GM18508 (cell line): Measurements from ENCODE around the gene SECISBP2.

Experiments used
- ATAC-seq: cut with Tn5 transposase; IDR thresholded peaks from one replicate; pipeline ENCODE4 v1.9.1; 2021; ENCODE audit warnings: moderate number of reproducible peaks; ENCODE audit not compliant: insufficient read depth, unreplicated experiment

SECISBP2 gene

DNA sequence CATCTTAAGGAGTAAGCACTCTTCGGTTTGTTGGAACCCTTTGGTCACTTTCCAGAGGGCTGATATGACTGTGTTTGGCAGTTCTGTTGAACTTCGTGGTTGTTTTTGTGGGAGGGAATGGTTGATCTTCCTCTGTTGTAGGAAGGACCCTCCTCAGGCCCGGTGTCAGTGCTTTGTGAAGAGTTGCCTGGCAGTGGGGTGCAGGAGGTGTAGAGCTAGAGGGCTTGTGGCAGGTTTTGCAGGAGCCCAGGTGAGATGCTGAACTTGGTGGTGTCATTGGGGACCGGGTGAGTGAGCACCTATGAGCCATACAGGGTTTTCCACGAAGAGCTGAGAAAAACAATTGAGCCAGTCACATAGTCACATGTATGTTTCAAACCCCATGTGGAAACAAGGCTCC lies 27.2 kb downstream of the SECISBP2 start:
- ATAC-seq: no peak

DNA sequence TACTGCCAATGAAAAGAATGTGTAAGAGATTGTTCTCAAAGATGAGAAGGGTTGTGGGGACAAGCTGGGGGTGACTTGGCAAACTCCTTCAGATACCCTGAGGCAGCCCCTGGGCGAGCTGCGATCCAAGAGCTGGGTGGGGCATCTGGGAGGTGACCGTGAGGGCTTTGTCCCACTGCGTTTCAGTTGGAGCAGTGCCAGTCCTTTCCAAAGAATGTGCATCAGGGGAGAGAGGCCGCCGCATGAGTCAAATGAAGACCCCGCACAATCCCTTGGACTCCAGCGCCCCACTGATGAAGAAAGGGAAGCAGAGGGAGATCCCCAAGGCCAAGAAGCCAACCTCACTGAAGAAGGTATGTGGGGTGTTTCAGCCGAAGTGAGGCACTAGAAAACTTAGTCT lies 28.4 kb downstream of the SECISBP2 start:
- no peak for ATAC-seq

DNA sequence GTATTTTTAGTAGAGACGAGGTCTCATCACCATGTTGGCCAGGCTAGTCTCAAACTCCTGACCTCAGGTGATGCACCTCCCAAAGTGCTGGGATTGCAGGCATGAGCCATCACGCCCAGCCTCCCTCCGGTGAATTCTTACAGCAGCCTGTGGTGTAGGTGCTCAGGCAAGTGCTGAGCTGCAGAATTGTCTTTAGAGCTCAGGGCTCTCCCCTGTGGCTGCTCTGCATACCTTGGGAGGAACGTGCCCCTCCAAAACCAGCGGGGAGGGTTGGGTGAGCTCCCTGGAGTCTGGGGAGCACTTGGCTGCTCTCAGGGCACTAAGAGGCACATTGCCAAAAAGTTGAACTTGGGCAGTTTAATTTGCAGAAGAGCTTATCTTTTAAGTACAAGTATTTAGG lies 29.4 kb downstream of the SECISBP2 start:
- ATAC-seq: no peak

DNA sequence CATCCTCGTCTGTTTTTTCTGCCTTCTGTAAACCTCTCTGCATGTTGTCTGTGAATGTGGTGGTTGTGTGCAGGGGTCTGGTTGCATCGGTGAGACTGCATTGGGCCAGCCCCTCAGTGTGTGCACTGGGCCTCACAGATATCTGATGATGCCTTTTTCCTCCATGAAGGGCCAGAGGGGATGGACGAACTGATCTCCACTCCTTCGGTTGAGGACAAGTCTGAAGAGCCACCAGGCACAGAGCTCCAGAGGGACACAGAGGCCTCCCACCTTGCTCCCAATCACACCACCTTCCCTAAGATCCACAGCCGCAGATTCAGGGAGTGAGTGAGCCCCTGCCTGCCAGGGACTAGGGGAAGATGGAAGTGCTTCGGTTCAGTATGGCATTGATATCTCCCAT lies 31.3 kb downstream of the SECISBP2 start:
- ATAC-seq: no peak

DNA sequence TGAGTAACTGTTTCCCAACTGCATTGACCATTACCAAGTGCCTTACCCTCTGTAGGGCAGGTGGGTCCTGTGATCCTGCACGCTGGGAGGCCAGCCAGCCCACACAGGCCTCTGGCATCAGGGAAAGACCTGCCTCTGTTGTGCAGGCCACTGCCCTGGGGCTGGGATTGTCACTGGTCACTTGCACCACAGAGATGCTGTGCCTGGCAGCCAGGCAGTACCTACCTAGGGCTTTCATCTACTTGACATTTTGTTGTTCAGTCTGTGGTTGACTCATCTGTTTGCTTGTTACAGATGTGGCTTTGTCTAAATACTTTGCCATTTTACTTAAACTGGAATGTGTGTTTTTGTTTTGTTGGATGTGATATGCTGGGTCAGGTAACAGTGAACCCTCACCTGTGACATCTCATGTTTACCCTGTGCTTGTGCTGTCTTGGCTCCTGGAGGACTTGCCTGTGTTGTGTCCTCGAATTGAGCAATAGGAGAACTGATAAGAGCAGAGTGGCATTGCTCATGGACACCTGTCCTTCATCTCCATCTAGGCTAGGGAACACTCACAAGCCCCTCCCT lies 32.8 kb downstream of the SECISBP2 start:
- no peak for ATAC-seq

DNA sequence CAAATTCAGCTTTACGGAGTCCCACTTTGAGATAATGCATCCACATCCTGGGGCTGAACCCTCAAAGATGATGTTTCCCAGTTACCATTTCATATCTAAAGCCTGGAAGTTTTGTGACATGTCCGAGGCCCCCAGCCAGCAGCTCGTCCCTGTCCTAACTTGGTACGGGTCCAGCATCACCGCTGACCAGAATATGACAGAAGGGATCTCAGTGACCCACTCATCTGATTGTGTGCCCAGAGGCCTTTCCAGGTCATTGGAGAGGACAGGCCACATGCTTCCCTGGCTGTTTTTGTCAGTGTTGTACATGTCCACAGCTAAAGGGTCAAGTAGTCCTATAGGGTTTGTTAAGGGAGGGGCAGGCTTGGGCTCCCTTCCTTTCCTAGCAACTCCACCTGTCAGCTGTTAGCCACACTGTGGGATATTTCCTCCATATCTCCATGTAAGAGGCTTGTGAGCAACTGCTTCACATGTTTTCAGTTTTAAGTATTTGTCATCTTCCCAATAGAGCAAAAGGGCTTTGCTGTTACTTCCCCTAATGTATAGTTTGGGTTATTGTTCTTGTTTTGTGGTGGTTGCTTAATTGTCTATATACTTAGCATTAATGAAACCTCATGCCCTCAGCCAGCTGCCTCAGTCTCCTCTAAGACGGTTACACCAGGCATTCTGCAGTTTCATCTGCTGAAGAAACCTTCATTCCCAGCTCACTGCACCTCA lies 33.4 kb downstream of the SECISBP2 start:
- ATAC-seq: no peak

DNA sequence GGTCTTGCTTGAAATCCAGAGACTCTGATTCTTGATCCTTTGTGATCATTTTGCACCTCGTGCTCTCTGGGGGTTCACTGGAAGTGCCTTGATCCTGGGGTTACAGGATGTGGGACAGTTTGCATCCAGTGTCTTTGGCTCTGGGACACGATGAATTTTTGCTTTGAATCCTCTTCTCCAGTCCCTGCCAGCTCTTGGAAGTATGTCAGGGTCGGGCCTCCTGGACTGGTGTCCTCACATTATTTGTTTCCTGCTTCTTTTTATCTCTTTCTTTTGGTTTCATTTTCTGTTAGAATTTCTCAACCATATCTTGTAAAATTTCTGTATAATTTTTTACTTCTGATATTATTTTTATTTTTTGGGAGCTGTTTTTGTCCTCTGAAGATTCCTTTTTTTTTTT lies 34.2 kb downstream of the SECISBP2 start:
- no peak for ATAC-seq

DNA sequence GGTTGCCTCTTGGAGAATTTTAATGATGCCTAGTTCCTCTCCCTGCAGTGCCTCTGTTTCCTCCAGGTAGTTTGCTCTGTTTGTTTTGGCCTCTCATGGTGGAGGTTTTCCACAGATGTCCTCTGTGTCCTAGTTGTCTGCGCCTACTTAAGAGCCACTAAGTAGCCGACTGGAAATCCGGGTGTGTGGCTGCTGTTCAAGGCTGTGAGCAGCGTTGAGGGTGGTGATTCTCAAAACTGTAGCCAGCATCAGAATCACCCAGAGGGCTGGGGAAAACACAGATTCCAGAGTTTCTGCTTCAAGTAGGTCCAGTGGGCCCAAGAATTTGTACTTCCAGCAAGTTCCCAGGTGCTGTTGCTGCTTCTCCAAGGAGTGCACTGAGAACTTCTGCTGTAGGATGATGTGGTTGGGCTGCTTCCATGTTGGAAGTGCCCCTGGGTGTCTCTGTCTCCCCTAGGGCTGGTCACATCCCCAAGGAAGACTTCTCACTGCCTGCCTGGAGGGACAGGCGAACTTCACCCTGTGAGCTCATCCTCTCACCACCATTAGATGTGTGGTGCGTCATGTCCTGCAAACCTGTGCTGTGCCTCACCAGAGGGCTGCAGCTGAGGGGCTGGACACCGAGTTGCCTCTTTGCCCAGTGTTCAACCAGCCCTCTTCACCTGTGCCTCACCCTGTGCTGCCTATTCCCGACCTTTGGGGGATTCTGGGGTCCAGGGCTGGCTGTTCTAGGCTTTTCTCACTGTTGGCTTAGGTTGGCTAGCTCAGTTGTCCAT lies 34.8 kb downstream of the SECISBP2 start:
- ATAC-seq: no peak

DNA sequence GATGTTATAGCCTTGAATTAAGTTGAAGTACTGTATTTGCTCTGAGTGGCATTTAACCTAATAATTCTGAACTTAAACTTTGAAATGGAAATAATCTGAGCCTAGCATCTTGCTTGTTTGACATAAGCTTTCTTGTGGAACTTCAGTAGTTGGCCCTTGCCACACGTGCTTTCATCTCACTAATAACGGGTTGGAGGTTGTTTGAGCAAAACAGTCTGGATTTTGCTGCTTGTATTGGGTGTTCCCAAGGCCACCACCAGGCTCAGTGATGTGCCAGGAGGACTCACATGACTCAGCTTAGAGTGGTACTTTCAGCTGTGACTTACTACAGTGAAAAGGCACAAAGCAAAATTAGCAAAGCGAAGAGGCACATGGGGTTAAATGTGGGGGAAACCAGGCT lies 35.7 kb downstream of the SECISBP2 start:
- no peak for ATAC-seq

DNA sequence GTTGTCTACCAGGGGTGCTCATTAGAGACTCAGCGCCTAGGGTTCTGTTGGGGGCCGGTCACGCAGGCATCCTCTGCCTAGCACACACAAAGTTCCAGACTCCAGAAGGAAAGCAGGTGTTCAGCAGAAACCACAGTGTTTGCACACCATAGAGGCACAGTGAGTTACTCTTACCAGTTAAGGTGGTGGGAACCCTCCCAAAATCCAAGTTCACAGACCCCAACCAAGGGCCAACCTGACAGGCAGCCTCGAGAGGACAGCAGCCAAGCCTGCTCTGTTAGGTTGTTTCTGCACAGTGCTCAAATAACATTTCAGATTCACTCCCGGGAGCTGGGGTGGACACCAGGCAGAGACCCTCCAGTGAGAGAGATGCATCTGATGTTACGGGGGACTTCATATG lies 36.2 kb downstream of the SECISBP2 start:
- ATAC-seq: no peak

DNA sequence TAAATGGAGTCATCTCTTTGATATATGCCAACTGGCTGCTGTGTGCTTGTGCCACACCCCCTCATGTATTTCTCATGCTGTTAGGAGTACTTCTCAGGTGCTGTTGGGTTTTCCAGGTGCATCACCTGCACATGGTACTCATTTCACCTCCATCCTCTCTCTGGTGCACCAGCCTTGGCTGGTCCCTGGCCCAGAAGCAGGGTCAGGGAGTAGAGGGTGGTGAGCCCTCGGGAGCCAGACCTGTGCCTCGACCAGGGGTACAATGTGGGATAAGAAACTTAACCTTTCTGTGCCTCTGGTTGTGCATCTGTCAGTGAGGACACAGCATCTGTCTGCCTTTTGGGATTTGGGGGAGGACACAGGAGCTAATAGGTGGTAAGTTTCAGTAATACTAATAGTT lies 38.5 kb downstream of the SECISBP2 start:
- ATAC-seq: no peak

DNA sequence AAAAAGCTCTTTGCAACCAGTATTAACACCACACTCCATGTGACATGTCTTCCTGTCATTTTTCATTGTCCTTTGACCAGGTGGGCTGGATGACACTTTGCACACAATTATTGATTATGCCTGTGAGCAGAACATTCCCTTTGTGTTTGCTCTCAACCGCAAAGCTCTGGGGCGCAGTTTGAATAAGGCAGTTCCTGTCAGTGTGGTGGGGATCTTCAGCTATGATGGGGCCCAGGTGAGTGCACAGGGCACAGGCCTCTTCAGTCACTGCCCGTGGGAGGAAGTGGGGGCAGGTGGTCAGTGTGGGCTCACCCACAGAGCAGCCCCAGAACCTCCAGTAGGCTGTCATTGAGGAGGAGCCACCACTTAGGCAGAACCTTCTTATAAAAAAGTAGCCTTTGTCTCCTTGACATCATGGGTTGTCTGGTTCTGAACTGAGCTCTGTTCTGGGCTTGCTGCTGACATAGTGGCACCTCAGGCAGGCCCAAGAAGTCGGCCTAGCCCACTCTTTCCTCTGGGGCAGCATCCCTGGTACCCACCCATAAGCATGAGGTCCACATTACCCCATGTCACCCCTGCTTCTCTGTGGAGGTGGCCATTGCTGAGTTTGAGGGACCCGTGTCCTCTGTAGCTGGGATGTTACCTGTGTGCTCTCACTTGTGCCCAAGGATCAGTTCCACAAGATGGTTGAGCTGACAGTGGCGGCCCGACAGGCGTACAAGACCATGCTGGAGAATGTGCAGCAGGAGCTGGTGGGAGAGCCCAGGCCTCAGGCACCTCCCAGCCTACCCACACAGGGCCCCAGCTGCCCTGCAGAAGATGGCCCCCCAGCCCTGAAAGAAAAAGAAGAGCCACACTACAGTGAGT lies 39.3 kb downstream of the SECISBP2 start:
- ATAC-seq: no peak

DNA sequence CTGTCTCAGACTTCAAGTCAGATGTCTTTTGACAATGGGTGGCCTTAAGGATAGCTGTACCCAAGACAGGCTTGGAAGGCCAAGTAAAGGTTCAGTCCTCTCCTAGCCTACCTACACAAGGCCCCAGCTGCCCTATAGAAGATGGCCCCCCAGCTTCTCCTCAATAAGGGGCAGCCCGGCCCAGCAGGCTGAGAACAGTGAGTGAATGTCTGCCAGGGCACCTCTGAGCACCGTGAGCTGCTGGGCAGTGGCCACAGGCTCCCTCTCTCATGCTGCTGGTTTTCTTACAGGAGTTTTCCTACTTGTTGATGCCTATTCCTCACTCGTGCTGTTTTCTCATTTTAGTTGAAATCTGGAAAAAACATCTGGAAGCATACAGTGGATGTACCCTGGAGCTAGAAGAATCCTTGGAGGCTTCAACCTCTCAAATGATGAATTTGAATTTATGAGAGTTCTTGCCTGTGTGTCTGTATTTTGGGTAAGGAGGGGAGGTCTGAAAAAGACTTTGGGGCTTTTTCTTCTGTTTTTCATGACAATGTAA lies 40.1 kb downstream of the SECISBP2 start:
- no peak for ATAC-seq

DNA sequence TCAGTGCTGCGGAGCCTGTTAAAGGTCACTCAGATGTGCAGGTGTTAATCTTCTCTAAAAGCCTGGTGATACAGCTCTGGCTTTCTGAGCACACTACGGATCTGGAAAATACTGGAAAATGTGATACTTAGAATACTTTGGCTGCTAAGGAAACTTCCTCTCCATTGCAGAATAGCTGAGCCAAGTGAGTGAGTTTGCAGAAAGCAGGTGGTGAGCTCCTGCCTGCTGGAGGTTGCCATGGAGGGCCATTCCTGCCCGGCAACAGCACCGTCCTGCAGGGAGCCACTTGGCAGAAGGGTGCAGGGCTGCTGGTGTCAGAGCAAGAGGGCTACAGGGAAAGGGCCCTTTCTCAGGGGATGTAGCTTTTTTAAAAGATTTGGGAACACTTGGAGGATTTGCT lies 40.7 kb downstream of the SECISBP2 start:
- ATAC-seq: no peak

DNA sequence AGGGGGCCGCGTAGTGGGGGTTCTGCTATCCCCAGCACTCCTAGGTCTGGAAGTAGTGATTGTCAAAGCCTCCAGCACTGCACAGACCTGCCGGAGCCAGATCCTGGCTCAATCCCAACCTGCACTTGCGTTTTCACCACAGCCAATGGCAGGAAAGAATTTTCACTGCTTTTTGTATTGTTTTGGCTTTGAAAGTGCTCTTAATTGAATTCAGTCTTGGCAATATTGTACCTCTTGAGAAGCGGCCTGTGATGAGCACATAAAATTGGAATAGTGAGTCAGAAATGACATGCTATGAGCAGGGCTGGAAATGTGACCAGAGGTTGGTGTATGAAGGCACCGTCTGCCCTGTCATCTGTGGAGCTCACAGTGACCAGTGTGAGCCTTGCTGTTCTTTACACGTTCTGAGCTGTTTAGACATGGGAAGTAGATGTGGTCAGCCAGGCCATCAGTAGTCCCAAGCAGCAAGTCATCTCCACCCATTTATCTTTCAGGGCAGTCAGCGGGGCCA lies 41.5 kb downstream of the SECISBP2 start:
- ATAC-seq: no peak

DNA sequence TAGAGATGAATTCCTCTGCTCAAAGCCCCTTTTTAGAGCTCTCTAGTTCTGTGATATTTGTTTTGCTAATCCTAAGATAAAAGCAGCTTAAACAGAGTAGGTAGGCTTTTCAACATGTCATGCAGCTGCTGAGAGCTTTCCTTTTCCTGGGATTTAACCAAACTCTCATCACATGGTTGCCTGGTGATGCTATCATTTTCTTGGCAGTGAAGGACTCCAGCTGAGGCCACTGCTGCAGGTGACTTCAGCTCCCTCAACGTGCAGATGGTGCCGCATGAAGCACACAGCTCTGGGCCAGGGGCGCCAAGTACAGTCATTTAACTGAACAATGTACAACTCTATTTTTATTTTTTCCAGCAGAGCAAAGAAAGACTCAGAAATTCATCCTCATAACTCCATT lies 42.2 kb downstream of the SECISBP2 start:
- ATAC-seq: no peak

DNA sequence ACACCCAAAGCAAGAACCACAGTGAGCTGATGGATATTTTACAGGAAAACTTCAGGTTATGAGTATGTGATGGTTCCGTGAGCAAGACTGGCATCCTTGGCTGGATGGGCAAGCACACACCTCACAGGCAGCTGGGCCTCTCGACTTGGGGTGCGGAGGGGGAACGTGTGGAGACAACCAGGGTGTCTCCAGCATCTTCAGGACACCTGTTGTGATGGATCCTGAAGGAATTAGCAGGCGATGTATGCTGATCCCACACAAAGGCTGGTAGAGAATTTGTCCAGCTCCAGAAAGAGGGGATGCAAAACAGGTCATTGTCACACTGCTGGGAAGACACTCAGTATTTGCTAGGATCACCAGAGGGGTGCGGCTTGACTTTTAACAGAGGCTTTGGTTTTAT lies 42.7 kb downstream of the SECISBP2 start:
- no peak for ATAC-seq

DNA sequence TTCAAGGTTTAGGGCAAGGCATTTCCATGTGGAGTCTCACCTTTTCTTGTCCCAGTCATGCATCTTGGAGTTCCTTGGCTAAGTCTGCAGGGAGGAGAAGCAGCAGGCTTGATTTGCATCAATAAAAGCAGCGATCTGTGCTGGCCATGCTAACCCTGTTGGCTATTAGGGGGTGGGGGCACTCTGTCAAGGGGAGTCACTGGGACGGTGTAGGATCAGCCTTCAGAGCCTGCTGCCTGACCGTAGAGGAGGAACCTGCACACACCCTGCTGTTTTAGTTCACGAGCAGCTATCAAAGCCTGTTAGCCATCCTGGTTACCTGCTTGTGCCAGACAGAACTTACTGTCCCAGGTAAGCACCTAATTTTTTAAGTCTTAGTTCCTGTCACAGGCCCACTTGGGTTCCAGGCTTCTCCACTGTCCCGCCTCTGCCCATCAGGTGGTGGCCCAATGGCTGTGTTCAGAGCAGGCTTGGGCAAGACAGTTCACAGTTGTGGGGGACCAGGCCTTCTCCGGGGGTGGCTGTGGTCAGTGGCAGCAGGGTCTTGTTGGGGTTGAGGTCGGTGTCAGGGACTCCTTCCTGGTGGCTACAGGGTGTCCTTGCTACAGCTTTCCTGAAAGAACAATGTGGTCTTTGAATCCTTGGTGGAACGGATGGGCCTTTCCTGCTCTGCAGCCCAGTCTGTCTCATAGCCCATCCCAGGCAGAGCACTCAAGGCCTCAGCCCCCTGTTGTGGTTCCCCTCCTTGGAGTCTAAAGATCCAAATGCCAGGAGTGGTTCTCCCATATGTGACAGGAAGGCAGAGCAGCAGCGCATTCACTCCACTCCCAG lies 43.7 kb downstream of the SECISBP2 start:
- no peak for ATAC-seq

DNA sequence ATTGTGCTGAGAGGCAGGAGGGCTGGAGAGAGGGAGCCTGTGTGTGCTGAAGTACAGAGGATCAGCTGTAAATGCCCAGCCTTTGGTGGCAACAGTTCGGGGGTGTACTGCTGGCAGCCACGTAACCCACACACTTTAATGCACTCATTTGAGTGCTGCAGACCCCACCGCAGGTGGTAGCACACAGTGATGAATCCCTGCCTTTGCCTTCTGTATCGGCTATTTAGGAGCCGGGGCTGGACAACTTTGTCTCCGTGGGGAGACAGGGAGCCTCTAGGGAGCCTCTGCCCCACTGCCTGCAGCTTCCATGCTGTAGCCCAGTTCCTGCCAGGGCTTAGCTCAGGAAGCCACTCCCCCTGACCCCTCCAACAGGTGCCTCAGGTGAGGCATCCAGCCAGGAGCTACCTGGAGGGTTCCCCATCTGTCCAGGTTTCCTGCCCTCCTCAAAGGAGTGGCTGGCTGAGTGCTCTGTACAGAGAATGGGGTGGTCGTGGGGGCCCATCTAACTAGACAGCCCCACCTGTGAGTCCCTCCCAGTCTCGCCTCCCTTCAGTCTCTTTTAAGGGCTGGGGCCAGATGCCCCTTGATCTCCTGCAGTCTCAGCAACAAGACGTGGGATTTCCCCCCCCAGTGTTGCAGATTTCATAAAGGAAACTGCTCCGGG lies 44.5 kb downstream of the SECISBP2 start:
- ATAC-seq: no peak
